K562 (cell line): ENCODE results near the gene CDCA5. TPM values are rescaled to one million over a fixed set of nuclear protein-coding genes. Genes with fewer than 3 reads are reported as not detected.
A peak's percentile ranks its signal among the peaks of the same experiment; 100 is the strongest.

Experiments used
- BCLAF1 ChIP-seq, 2 experiments: fragments of 450-650 bp in 1 of 2; IDR thresholded peaks; 2 replicates each; pipeline ENCODE4 v1.6.1; 2011 to 2017; ENCODE audit warnings: low read depth in 2 of 2, antibody characterized with exemption in 1 of 2, borderline replicate concordance in 1 of 2, low read length in 1 of 2, mild to moderate bottlenecking in 1 of 2, mixed read lengths in 1 of 2; ENCODE audit not compliant: control insufficient read depth in 1 of 2
- BDP1 ChIP-seq: IDR thresholded peaks from 3 replicates; pipeline ENCODE4 v1.6.1; 2011; ENCODE audit not compliant: insufficient read length, insufficient read depth
- BMI1 ChIP-seq: fragments of 150-350 bp; IDR thresholded peaks from 2 replicates; pipeline ENCODE4 v1.6.1; 2014; ENCODE audit warnings: low read length
- E2F1 ChIP-seq: sonication (generic); formaldehyde crosslinking; IDR thresholded peaks from 2 replicates; pipeline ENCODE4 v1.8.1; 2023; ENCODE audit warnings: mild to moderate bottlenecking, missing genetic modification reagents, moderate library complexity
- HNRNPUL1 ChIP-seq: fragments of 200-400 bp; formaldehyde crosslinking; IDR thresholded peaks from 2 replicates; pipeline ENCODE4 v1.6.1; 2017; ENCODE audit warnings: low read length
- MED1 ChIP-seq: sonication (generic); formaldehyde crosslinking; IDR thresholded peaks from 2 replicates; pipeline ENCODE4 v1.8.1; 2023; ENCODE audit warnings: missing genetic modification reagents, borderline replicate concordance
- MTA1 ChIP-seq: fragments of 450-650 bp; IDR thresholded peaks from 2 replicates; pipeline ENCODE4 v1.6.1; 2017; ENCODE audit warnings: borderline replicate concordance
- MYNN ChIP-seq, 2 experiments: sonication (generic); formaldehyde crosslinking in 1 of 2; IDR thresholded peaks; 2 replicates each; pipeline versions ENCODE4 v1.5.0 to v1.6.1; 2016 to 2020; ENCODE audit warnings: antibody characterized with exemption in 1 of 2, missing genetic modification reagents in 1 of 2
- NR2C2 ChIP-seq, 2 experiments: fragments of 200-800 bp in 1 of 2; sonication (Bioruptor generic) in 1 of 2; sonication (generic) in 1 of 2; formaldehyde crosslinking in 1 of 2; IDR thresholded peaks; 2 replicates each; pipeline versions ENCODE4 v1.6.1 to v1.8.0; 2016 to 2022; ENCODE audit warnings: mild to moderate bottlenecking in 1 of 2, missing compliant biosample characterization in 1 of 2, missing genetic modification characterization in 1 of 2, missing genetic modification reagents in 1 of 2
- PHF8 ChIP-seq: fragments of 200-600 bp; sonication (generic); IDR thresholded peaks from 2 replicates; pipeline ENCODE4 v1.6.1; 2012; ENCODE audit warnings: mixed run types, mild to moderate bottlenecking, inconsistent platforms, low read length, moderate library complexity, borderline replicate concordance
- RBFOX2 ChIP-seq: fragments of 200-400 bp; formaldehyde crosslinking; IDR thresholded peaks from 2 replicates; pipeline ENCODE4 v1.6.1; 2017; ENCODE audit warnings: low read depth, mild to moderate bottlenecking, low read length, moderate library complexity
- RNF219 ChIP-seq: fragments of 250-450 bp; sonication (Bioruptor Pico); IDR thresholded peaks from 2 replicates; pipeline ENCODE4 v1.5.0; 2022; ENCODE audit warnings: mild to moderate bottlenecking
- SMC3 ChIP-seq: conservative IDR thresholded peaks from 2 replicates; pipeline ENCODE4 v1.6.1; 2011; ENCODE audit warnings: low read depth, low read length, improper control_type of control experiment; ENCODE audit not compliant: insufficient read depth
- SNAPC5 ChIP-seq: fragments of 250-450 bp; sonication (Bioruptor Pico); IDR thresholded peaks from 2 replicates; pipeline ENCODE4 v1.8.0; 2021; ENCODE audit warnings: moderate library complexity, mild to moderate bottlenecking, inconsistent platforms
- TBP ChIP-seq: optimal IDR thresholded peaks from 2 replicates; pipeline ENCODE3; 2011; ENCODE audit warnings: low read depth, low read length, improper control_type of control experiment
- YY1 ChIP-seq, 3 experiments: IDR thresholded peaks; 2 replicates each; pipeline ENCODE4 v1.6.1; 2011; ENCODE audit warnings: low read length in 2 of 3, mild to moderate bottlenecking in 2 of 3, moderate library complexity in 2 of 3, borderline replicate concordance in 1 of 3, control low read depth in 1 of 3, low read depth in 1 of 3; ENCODE audit not compliant: insufficient read depth in 3 of 3, insufficient replicate concordance in 2 of 3, control insufficient read depth in 1 of 3, insufficient read length in 1 of 3; ENCODE audit errors: extremely low read depth in 1 of 3
- ZNF121 ChIP-seq: sonication (generic); formaldehyde crosslinking; conservative IDR thresholded peaks from 2 replicates; pipeline ENCODE4 v1.8.0; 2022; ENCODE audit warnings: missing genetic modification reagents
- ZNF583 ChIP-seq: fragments of 250-450 bp; sonication (Bioruptor Pico); IDR thresholded peaks from 2 replicates; pipeline ENCODE4 v1.4.0; 2020
- ZNF77 ChIP-seq: fragments of 250-450 bp; sonication (Bioruptor Pico); IDR thresholded peaks from 2 replicates; pipeline ENCODE4 v1.5.0; 2020
- polyA plus RNA-seq, 8 experiments: library from polyadenylated mRNA; depleted of rRNA in 4 of 8; stranded (reverse) in 5 of 8; unstranded in 3 of 8; fragments of >200 nt; fragmentation: Nextera tagmentation in 2 of 8; fragmentation: Illumina TruSeq in 1 of 8; extraction: Ambion mirVana in 2 of 8; extraction: Trizol in 1 of 8; gene quantifications; 2 replicates each; pipeline versions ENCODE4 v1.2.1 to v1.2.3, GENCODE V29; 2011 to 2014; ENCODE audit warnings: inconsistent platforms in 1 of 8, missing spikeins in 1 of 8
- total RNA-seq, 7 experiments: library from RNA; depleted of rRNA in 6 of 7; stranded (reverse); fragments of >200 nt in 6 of 7; fragmentation: Illumina TruSeq in 2 of 7; extraction: Trizol in 2 of 7; gene quantifications; 2 replicates each; pipeline versions ENCODE4 v1.2.1 to v1.2.3, GENCODE V29; 2011 to 2021; ENCODE audit warnings: low replicate concordance in 1 of 7

CDCA5 gene
- total and polyA plus RNA-seq, 9 of the 15 experiments (the other 6 are each of a cell fraction or from before 2014, with no cell fraction given) = 18.9 to 94.3 (median 64.6) TPM

GRCh38 chr11:65083834-65084597, at the start of gene CDCA5, which contains the start of gene ZFPL1 (continued):
- TF ChIP-seq ZNF121 (CRISPR knock-in tag) (no peak), RBFOX2 (peak; percentile 97), NR2C2 (CRISPR knock-in tag; IDR thresholded peaks at IDR 0.05) (peak; percentile 92), NR2C2 (tag; IDR thresholded peaks at IDR 0.05) (peak; percentile 95), SMC3 (0 out of 2 replicates have a peak, but pooled peaks have one; percentile 18), ZNF583 (CRISPR knock-in tag) (peak; percentile 41; the same call in 1 of the 2 replicates), MTA1 (peak; percentile 99), MED1 (CRISPR knock-in tag) (no peak), TBP (peak; percentile 50), E2F1 (CRISPR knock-in tag) (peak; percentile 92), YY1 (IDR thresholded peaks at IDR 0.05; ENCODE audit: borderline replicate concordance in 1 of 3, control insufficient read depth in 1 of 3, extremely low read depth in 1 of 3, insufficient read depth in 3 of 3, insufficient read length in 1 of 3, insufficient replicate concordance in 2 of 3, low read depth in 1 of 3, low read length in 2 of 3) (peak in 2 of 3 experiments; percentile 71 to 83), RNF219 (CRISPR knock-in tag) (no peak), HNRNPUL1 (no peak), MYNN (IDR thresholded peaks at IDR 0.05) (no peak), MYNN (CRISPR knock-in tag; IDR thresholded peaks at IDR 0.05) (no peak), PHF8 (peak; percentile 97), SNAPC5 (no peak), BDP1 (no peak), ZNF77 (no peak), BMI1 (no peak), BCLAF1 (IDR thresholded peaks at IDR 0.05; ENCODE audit: borderline replicate concordance in 1 of 2, control insufficient read depth in 1 of 2, low read depth in 2 of 2, low read length in 1 of 2) (no peak)
